Activated CD4-positive, alpha-beta T cell treated with anti-CD3 and anti-CD28 coated beads, Interleukin-2, Interleukin-6, amounts not matched to agents 100 ng/mL and 50 ng/mL, durations not matched to agents 16 hours and 8 hours (primary cell): Measurements from ENCODE around the gene UBE2I.
"Not testable (repeated sequence)": the region's sequence is repeated elsewhere in the genome, so short reads cannot be mapped to it uniquely, and the experiment has no call there.

ENCODE experiments used
- DNase-seq: peaks from one replicate; pipeline ENCODE4 v3.0.0-alpha.2; 2020

Gene UBE2I

DNA sequence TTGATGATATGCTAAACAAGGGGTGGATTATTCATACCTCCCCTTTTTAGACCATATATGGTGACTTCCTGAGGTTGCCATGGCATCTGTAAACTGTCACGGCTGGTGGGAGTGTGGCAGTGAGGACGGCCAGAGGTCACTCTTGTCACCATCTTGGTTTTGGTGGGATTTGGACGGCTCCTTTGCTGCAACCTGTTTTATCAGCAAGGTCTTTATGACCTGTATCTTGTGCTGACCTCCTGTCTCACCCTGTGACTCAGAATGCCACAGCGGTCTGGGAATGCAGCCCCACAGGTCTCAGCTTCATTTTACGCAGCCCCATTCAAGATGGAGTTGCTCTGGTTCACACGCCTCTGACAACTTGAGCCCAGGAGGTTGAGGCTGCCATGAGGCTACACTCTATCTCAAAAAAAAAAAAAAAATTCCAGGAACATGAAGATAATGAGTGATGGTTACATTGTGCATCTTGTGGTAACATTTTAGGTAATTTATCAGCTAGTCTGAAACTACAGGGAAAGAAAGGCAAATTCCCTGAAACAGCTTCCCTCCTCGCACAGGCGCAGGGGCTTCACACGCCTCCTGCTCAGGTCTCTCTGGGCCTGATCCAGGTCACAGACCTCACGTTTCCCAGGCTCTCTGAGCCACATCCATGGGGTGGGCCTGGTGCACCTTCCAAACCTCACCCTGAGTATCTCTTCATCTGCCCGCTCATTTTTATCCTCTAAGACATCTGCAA is 15.3 kb upstream of the UBE2I start:
- no peak for DNase-seq

DNA sequence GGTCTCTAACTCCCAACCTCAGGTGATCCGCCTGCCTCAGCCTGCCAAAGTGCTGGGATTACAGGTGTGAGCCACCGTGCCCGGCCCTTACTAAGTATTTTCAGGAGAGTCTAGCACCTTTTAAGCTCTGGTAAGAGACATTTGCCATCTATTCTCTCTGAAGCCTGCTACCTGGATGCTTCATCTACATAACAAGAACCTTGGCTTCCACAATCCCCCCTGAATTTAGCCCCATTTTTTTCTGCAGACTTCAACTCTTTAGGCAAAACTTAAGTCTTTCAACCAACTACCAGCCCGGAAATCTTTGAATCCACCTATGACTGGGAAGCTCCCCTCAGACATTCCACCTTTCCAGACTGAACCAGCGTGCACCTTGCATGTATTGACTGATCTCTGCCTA is 14.0 kb upstream of the UBE2I start:
- DNase-seq, result no peak

DNA sequence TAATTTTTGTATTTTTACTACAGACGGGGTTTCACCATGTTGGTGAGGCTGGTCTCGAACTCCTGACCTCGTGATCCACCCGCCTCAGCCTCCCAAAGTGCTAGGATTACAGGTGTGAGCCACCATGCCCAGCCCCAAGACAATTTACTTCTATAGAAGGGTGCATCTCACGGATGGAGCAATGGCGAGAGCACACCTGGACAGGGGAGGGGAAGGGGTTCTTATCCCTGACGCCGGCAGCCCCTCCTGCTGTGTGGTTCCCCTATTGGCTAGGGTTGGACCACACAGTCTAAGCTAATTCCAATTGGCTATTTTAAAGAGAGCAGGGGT is 12.8 kb upstream of the UBE2I start:
- not testable (repeated sequence) for DNase-seq

DNA sequence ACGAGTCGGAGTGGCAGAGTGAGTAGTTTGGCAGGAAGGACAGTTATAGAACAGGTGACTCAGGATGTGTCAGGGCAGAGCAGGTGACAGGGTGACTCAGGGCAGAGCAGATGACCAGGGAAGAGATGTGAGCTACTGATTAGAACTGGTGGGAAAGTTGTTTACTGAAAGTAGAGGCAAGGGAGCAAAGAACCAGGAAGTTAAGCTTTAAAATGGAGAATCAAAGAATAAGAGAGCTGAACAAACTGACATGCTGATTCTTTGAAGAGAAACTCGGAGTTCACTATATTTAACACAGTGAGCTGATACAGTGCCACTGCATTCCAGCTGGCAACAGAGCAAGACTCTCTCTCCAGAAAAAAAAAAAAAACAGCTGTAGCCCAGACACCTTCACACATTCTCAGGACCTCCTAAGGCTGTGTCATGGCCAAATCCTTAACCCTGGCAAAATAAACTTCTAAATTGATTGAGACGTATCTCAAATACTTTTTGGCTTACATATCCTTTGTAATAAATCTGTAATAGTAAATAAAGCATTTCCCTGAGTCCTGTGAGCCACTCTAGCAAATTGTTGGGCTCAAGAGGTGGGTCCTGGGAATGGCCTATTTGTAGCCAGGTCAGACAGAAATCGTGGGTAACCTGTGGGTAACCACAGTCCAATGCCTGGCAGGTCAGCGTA is 12.3 kb upstream of the UBE2I start:
- peak; percentile 38 for DNase-seq

DNA sequence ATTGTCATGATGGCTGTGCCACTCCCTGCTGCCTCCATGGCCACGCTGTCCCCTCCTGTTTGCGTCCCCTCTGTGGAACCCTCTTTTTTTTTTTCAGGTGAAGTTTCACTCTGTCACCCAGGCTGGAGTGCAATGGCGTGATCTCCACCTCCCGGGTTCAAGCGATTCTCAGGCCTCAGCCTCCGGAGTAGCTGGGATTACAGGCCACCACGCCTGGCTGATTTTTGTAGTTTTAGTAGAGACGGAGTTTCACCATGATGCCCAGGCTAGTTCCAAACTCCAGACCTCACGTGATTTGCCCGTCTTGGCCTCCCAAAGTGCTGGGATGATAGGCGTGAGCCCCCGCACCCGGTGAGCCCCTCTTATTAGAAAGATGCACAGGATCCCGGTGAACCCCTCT is 11.0 kb upstream of the UBE2I start:
- no peak for DNase-seq

DNA sequence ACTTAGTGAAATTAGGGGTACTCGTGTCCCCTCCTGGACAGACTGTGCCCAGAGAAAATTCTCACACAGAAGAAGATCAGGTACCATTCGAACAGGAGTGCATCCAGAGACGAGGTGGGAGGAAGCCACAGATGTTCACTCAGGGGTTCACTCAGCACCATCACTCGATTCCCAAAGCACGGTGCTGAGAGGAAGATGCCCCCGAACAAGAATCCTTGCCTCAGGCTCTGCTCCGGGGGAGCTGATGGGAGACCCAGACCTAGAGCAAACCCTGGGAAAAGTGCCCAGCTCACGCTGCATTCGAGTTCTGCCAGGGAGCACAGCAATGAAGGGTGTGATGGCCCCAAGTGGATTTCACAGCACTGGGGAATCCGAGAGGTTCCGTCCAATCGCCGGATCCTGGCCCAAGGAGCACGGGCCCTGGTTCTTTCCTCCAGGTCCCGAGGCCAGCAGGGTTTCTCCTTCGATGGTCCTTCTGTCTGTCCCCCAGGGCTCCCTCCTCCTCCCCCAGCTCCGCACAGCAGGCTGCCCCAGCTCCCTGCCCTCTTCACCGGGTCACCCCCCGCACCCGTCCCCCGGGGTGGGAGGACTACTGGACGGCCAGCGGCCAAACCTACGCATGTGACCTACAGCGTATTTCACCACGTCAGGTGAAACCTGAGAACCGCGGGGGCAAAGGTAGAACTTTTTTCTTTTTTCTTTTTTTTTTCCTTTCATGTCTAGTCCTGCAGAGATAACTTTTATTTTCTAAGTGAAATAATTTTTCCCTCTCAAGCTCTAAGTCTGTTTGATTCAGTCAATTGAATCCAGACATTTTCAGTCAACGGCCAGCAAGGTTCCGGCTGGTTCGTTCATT is 10.2 kb upstream of the UBE2I start:
- no peak for DNase-seq

DNA sequence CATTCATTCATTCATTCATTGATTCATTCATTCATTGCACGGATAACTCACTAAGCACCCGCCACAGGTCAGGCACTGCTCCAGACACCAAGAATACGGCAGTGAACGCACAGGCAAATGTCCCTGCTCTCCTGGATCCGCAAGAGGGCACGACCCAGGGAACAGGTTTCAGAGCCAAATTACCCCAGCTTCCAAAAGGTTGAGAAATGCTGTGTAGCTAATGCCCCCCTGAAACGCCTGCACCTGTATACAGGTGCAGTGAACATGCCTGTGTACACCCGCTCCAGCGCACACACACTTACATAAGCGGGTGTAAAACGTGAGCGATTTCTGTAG is 9.6 kb upstream of the UBE2I start:
- DNase-seq, result no peak

DNA sequence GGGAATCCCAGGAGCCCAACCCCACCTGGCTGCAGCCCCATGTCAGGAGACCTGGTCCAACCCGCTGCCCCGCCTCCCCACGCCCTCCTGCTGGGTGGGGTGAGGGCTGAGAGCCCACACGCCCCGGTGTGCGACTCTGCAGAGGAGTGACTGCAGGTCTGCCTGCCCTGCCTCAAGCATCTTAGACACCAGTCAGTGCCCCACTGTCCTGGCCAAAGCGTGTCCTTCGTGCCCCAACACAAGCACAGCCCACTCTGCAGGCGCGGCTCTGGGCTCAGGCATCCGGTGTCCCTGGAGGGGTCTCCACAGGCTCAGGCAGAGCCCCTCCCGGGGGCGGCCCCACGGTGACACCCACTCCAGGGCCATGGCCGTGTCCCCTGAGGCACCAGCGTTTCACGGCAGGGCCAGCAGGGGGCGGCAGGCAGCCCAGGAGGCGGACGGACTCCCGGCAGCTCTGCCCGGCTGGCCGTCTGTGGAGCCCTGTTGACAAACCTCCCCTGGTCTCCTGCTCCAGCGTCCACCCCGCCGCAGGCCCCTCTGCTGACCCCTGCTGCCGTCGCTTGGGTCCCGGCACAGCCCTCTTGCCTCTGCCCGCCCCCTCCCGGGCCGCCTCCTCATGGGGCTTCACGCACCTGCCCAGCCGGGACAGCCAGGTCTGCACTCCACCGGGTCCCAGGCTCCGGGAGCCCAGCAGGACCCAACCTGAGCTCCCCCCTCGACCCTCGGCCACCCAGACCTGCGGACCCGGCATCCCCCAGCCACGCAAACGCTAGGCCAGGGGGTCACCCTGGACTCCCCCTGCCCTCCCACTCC is 8.6 kb upstream of the UBE2I start:
- DNase-seq, result peak; percentile 84

DNA sequence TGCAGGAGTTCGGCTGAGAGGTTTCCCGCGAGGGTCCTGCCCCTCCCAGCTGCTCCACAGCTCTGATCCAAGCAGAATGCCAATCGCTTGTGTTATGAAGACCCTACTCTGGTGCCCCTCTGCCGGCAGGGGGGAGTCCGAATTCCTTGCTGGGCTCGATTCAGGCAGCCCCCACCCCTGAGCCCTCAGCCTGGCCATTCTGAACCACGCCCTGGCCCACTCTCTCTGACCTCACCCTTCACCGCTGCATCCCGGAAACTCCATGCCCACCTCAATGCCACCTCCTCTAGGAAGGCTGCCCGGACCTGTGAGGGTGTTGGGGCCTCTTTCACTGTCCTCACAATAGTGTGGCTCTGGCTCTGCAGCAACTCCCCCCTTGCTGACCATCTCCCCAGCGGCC is 7.9 kb upstream of the UBE2I start:
- DNase-seq, result no peak

DNA sequence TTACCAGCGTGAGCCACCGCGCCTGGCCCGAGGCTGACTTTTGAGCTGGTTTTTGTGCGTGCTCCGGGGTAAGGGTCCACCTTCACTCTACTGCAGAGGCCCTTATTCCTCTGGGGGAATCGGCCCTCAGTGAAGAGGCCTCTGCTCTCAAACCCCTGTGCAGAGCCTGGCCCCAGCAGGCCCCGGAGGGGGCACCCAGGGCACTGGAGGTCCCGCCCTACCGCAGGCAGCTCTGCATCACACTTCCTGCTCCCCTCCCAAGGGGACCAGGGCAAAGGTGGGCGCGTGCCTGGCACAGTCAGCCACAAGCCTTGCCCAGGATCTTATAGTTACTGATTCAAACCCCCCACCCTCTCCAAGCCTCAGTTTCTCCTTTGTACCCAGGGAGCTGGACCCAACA is 3.6 kb upstream of the UBE2I start:
- no peak for DNase-seq

DNA sequence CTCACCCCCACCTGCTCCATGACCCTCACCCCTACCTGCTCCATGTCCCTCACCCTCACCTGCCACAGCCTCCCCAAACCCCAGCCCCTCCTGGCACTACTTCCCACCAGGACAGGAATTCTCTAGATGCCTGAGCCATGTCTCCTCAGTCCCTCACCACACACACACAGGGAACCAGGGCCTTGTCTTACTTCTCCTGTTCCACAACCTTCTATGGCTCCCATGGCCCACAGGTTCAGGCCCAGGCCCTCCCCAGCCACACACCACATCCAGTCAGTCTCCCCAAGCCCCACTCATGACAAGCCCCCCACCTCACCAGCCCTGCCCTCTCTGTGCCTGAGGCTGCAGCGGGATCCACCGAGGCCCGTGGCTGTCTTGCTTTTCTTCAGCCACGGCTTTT is 3.1 kb upstream of the UBE2I start:
- DNase-seq, result no peak

DNA sequence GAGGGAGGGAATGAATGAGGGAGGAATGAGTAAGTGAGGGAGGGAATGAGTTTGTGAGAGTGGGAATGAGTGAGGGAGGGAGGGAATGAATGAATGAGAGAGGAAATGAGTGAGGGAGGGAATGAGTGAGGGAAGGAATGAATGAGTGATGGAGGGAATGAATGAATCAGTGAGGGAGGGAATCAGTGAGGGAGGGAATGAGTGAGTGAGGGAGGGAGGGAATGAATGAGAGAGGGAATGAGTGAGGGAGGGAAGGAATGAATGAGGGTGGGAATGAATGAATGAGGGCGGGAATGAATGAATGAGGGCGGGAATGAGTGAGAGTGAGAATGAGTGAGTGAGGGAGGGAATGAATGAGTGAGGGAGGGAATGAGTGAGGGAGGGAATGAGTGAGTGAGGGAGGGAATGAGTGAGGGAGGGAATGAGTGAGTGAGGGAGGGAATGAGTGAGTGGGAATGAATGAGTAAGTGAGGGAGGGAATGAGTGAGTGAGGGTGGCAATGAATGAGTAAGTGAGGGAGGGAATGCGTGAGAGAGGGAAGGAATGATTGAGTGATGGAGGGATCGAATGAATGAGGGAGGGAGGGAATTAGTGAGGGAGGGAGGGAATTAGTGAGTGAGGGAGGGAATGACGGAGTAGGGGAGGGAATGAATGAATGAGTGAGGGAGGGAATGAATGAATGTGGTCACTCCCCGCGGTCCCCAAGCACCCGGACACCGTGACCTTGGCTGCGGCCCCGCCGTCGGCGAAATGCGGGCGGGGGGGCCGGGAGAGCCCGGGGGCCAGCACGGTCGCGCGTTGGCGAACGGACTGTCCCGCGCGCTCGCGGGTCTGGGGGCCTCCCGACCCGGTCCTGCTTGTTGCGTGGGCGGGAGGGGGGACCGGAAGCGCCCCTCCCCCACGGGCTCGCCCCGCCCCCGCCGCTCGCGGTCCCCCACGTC is 1.1 kb upstream of the UBE2I start:
- peak; percentile 55 for DNase-seq

DNA sequence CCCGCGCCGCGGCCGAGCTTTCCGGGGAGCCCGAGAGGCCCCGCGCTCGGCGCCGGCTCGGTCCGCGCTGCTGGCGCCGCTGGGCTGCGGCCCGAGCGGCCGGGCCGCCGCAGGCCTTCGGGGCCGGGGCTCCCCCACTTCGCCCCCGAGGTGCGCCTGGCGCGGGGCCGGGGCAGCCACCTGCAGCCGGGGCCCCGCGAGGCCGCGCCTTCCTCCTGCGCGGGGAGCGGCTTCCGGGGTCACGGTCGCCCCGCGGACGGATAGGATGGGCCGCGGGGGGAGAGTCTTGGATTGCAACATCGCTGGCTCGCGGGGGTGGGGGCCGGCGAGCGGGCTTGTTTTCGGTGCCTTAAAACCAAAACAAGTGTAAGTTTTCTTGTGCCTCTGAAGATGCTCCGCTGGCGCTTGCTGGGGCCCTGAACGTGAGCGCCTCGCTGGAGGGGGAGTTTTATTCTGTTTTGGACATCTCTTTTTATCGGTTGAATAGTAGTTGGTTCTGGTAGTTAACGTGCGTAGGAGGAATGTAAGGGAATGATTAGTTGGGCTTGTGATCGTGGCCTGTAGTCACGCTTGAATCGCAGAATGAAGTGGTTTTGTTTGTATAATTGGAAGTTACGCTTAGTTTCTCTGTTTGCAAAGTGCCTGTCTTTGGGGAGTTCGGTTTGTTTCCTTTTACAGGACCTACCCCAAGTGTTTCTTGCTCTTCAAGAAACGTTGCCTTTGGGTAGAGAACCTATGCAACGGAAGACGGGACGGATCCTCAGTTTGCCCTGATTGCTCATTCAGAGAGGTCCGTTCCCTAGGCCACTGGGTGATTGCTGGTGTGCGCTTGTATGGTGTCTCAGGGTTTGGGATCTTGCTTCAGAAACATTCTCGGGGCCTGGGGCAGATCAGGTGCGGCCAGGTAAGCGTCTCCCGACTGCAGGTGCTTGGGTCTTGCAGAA is 724 bp downstream of the UBE2I start:
- peak; percentile 56 for DNase-seq

DNA sequence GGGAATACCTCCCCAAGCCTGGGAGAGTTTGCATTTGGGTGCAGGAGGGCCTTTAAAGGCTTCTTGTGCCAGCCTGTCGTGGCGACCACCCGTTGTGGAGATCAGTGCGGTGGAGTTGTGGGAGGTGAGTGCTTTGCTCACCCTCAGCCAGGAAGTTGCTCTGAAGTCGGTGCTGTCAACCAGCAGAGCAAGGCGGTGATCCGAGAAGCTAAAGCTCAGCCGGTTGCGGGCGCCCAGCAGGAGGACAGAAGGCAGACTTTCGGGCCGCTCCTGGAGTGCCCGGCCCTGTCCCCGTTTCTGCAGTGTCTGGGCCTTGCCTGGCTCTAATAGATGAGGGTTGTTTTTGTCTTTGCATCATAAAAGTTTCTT is 1.4 kb downstream of the UBE2I start:
- DNase-seq, result peak; percentile 44

DNA sequence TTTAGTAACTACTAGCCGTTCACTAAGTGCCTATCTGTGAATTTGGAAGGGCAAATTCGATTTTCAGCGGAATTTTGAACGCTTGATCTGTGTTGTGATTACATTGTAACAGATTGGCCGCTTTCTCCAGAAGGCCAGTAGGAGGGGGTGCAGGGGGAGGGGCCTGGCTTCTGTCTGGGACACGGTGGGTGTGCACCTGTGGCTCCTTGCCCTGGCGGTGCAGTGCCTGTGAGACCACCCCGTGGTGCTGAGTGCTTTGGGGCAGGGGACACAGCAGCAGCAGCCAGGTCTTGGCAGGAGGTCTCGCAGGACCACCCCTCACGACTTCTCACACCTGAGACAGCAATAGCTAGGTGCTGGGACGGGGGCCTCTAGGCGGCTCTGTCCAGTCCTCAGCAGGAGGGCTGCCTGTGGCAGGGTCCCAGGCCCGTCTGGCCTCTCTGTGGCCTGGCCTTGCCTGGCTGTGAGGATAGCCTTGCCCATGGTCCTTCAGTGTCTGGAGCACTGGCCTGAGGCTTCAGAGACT is 1.8 kb downstream of the UBE2I start:
- DNase-seq, result no peak

DNA sequence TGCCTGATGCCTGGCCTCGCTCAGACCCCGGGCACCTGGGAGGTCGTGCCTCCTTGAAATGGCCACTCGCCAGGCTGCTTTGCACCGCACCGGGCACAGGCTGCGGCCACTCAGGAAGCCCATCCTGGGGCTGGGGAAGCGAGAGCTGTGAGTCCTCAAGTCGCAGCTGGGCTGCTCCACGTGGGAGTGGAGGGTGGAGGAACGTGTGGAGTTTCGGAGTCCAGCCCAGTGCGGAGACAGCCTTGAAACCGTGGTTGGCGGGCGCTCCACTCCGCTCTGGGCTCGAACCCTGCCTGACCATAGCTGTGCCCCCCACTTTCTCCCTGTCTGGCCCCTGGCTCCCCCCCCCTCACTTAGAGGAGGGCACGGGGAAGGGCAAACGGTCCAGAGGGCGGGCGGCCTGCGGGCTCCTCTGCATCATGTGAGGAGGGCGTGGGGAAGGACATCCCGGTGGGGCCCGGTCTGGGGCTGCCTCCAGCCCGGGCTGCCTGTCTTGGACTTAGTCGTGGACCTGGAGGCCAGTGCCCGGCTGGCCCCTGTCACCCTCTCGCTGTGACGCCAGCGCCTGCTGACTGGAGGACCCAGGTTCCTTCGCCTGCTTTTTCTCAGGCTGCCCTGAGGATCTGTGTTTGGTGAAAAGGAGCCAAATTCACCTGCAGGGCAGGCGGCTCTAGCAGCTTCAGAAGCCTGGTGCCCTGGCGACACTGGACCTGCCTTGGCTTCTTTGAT is 2.5 kb downstream of the UBE2I start:
- no peak for DNase-seq

DNA sequence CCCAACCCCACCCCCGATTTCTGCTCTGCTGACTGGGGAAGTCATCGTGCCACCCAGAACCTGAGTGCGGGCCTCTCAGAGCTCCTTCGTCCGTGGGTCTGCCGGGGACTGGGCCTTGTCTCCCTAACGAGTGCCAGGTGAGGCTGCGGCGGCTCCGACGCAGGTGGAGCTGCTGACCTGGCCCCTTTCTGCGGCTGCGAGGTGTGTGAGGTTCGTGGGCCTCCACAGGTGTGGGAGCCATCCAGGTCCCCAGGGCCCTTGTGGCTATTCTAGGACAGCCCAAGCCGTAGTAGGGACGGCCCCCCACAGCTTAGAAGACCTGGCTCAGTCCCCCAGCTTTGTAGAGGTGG is 3.0 kb downstream of the UBE2I start:
- DNase-seq, result no peak

DNA sequence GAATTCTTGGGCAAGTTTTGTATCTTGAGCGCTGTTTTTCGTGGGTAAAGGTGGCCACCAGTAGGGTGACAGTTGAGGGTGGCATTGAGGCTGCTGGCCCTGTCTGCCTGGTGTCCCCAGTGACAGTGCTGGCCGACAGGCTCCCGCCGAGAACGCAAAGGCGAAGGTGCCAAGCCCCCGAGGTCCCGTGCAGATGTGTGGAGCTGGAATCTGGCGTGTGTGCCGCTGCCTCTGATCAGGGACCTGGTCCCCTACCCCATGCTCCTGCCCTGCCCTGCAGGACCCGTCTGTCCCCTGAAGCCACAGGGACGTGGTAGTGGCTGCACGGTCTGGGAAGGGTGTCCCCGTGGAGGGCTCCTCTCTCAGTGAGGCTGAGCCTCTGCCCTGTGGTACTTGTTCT is 3.5 kb downstream of the UBE2I start:
- no peak for DNase-seq

DNA sequence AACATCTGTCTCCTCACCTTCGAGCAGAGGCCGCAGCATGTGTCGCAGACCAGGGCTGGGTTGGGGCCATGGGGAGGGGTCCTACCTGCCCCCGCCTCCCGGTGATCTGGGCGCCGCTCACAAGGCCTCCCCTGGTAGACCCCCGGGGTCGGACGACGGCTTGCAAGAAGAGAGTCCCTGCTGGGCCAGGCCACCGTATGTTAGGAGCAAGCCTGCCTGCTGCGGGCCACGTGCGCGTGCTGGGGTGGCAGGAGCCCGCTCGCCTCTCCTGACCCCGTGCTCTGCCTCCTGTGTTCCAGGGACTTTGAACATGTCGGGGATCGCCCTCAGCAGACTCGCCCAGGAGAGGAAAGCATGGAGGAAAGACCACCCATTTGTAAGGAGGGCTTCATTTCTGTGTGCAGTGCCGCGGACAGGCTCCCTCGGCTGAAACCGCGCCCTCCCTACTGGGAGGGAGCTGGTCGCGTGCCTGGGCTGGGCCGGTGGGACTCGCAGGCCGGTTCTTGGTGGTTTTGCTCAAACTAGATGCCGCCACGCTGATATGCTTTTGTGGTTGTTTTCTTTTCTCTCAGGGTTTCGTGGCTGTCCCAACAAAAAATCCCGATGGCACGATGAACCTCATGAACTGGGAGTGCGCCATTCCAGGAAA is 4.4 kb downstream of the UBE2I start:
- no peak for DNase-seq
